Ovary (tissue), 3 donors: ENCODE measurements around the gene PRODH.

Source experiments
- CTCF ChIP-seq, 3 donors: fragments of 450-650 bp in 2 of 3; fragments of 200-600 bp in 1 of 3; IDR thresholded peaks; one replicate each; pipeline versions ENCODE4 v1.5.1 to v1.8.0; 2016 to 2022; ENCODE audit warnings: antibody characterized with exemption in 3 of 3, mild to moderate bottlenecking in 1 of 3
- POLR2A ChIP-seq: fragments of 450-650 bp; IDR thresholded peaks from one replicate; pipeline ENCODE4 v1.6.1; 2017; ENCODE audit warnings: antibody characterized with exemption, mild to moderate bottlenecking, moderate library complexity
- donor health status: DM: no; HTN: no; CAD: no.

DNA sequence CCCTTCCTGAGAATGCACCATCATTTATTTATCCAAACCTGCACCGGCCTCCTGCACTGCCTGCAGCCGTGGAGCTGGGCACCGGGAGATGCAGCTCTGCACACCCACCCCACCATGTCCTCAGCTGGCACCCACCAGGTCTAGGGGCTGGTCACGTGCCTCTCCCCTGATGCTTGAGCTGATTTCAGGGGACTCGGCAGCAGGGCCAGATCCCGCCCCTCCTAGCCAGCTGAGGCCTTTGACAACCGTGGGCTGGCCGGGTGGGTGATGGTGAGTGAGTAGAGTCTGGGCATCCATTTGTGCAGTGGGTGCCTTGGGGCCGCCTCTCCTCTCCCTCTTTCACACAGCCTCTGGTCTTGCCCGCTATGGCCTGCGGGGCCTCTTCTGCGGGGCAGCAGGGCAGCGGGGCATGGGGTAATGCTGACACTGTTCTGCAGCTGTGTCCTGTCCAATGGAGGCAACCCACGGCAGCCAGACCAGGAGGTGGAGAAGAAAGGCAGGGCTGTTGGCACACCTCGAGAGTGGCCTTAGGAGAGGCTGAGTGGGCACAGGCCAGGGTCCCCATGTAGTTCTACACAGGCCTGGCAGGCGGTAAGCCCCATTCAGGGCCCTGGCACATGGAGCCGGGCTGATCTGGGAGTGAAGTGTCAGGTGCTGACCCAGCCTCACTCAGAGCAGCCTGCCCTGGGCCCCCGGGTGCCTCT is 38.5 kb upstream of the PRODH start:
- no peak for TF ChIP-seq CTCF (IDR thresholded peaks at IDR 0.05)
- TF ChIP-seq POLR2A: no peak
